ENCODE measurements around the gene ARHGAP45.

DNA sequence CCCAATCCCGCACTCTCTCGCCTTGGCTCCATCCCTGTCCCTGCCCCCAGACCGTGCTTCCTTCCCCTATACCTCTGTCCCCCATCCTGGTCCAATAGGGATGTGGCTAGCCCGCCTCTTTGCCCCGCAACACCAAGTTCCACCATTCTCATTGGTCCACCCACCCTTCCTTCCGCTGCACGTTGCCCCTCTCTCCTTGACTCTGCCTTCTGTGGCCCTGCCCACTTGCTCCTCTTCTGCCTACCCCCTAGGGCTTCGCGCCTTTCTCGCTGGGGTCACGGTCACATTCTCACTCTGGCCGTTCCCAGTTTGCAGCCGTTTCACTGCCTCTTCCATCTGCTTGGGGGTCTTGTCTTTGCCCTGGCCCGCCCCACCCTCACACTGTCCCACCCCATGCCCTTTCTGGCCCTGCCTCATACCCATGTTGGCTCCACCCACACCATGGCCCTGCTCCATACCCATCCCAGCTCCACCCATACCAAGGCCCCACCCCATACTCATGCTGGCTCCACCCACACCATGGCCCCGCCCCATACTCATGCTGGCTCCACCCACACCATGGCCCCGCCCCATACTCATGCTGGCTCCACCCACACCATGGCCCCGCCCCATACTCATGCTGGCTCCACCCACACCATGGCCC lies 4.5 kb upstream of the ARHGAP45 start:
- TF ChIP-seq, protein P1, sequence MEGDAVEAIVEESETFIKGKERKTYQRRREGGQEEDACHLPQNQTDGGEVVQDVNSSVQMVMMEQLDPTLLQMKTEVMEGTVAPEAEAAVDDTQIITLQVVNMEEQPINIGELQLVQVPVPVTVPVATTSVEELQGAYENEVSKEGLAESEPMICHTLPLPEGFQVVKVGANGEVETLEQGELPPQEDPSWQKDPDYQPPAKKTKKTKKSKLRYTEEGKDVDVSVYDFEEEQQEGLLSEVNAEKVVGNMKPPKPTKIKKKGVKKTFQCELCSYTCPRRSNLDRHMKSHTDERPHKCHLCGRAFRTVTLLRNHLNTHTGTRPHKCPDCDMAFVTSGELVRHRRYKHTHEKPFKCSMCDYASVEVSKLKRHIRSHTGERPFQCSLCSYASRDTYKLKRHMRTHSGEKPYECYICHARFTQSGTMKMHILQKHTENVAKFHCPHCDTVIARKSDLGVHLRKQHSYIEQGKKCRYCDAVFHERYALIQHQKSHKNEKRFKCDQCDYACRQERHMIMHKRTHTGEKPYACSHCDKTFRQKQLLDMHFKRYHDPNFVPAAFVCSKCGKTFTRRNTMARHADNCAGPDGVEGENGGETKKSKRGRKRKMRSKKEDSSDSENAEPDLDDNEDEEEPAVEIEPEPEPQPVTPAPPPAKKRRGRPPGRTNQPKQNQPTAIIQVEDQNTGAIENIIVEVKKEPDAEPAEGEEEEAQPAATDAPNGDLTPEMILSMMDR (IDR thresholded peaks at IDR 0.05; ENCODE audit: low read depth, low read length) = no peak
- TF ChIP-seq EZH2phosphoT487 (IDR thresholded peaks at IDR 0.05; ENCODE audit: low read depth) = no peak
